ENCODE results near the gene KLHL14. TPM values are rescaled to one million over a fixed set of nuclear protein-coding genes. Genes with fewer than 3 reads are reported as not detected.
A peak's percentile ranks its signal among the peaks of the same experiment; 100 is the strongest.

Gene KLHL14
- total and polyA plus RNA-seq, 2 of the 13 experiments (the other 11 are each of a cell fraction or from before 2014, with no cell fraction given): 16.0 to 41.8 TPM

DNA sequence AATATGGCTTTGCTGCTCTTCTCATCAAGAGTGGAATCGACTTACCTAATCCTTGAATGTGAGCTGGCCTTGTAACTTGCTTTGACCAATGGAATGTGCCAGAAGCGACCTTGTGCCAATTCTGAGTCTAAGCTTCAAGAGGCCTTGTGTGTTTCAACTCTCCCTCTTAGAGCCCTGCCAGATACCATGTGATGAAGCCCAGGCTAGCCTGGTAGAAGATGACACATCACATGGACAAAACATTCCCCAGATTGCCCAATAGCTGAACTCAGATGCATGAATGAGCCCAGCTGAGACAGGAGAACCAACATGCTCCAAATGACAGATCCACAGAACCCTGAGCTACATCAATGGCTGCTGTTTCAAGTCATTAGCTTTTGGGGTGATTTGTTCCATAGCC is 4.2 kb upstream of the KLHL14 start (continued):
- peak; percentile 18; the same call in 1 of the 2 replicates for TF ChIP-seq SMC3 (IDR thresholded peaks at IDR 0.05; ENCODE audit: low read length)
- no peak for TF ChIP-seq MYC (CRISPR knock-in tag; IDR thresholded peaks at IDR 0.05; ENCODE audit: borderline replicate concordance)
- TF ChIP-seq ZNF281 (CRISPR knock-in tag; IDR thresholded peaks at IDR 0.05; ENCODE audit: borderline replicate concordance): peak; percentile 27; the same call in 1 of the 2 replicates
- TF ChIP-seq, protein P1, sequence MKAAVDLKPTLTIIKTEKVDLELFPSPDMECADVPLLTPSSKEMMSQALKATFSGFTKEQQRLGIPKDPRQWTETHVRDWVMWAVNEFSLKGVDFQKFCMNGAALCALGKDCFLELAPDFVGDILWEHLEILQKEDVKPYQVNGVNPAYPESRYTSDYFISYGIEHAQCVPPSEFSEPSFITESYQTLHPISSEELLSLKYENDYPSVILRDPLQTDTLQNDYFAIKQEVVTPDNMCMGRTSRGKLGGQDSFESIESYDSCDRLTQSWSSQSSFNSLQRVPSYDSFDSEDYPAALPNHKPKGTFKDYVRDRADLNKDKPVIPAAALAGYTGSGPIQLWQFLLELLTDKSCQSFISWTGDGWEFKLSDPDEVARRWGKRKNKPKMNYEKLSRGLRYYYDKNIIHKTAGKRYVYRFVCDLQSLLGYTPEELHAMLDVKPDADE (CRISPR knock-in tag; IDR thresholded peaks at IDR 0.05): no peak
- TF ChIP-seq ZFP62 (CRISPR knock-in tag; IDR thresholded peaks at IDR 0.05): no peak
- 0 out of 2 replicates have a peak, but pooled peaks have one; percentile 38 for TF ChIP-seq ZNF12 (CRISPR knock-in tag; IDR thresholded peaks at IDR 0.05)
- no peak for TF ChIP-seq DNMT1 (CRISPR knock-in tag; IDR thresholded peaks at IDR 0.05)
- TF ChIP-seq POLR2G (IDR thresholded peaks at IDR 0.05; ENCODE audit: low read depth, low read length): peak; percentile 43; the same call in 1 of the 2 replicates
- peak; percentile 95 for TF ChIP-seq CEBPB (IDR thresholded peaks at IDR 0.05; ENCODE audit: borderline replicate concordance, low read depth, low read length)
- TF ChIP-seq ADNP (CRISPR knock-in tag; IDR thresholded peaks at IDR 0.05): no peak
- TF ChIP-seq SUZ12 (IDR thresholded peaks at IDR 0.05; ENCODE audit: low read depth, low read length): no peak
- 0 out of 2 replicates have a peak, but pooled peaks have one; percentile 25 for TF ChIP-seq JUND (CRISPR knock-in tag; IDR thresholded peaks at IDR 0.05)
- TF ChIP-seq, protein P2, sequence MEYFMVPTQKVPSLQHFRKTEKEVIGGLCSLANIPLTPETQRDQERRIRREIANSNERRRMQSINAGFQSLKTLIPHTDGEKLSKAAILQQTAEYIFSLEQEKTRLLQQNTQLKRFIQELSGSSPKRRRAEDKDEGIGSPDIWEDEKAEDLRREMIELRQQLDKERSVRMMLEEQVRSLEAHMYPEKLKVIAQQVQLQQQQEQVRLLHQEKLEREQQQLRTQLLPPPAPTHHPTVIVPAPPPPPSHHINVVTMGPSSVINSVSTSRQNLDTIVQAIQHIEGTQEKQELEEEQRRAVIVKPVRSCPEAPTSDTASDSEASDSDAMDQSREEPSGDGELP (IDR thresholded peaks at IDR 0.05; ENCODE audit: borderline replicate concordance, low read depth): peak; percentile 57; the same call in 1 of the 2 replicates
- no peak for TF ChIP-seq SOX5 (CRISPR knock-in tag; IDR thresholded peaks at IDR 0.05; ENCODE audit: borderline replicate concordance)
- TF ChIP-seq, protein P3, sequence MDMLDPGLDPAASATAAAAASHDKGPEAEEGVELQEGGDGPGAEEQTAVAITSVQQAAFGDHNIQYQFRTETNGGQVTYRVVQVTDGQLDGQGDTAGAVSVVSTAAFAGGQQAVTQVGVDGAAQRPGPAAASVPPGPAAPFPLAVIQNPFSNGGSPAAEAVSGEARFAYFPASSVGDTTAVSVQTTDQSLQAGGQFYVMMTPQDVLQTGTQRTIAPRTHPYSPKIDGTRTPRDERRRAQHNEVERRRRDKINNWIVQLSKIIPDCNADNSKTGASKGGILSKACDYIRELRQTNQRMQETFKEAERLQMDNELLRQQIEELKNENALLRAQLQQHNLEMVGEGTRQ (IDR thresholded peaks at IDR 0.05; ENCODE audit: low read depth, low read length): peak; percentile 72
- TF ChIP-seq, protein P3 (CRISPR knock-in tag; IDR thresholded peaks at IDR 0.05; ENCODE audit: borderline replicate concordance): peak; percentile 17; the same call in 1 of the 2 replicates
- TF ChIP-seq THYN1 (CRISPR knock-in tag; IDR thresholded peaks at IDR 0.05; ENCODE audit: borderline replicate concordance, low read depth): no peak
- peak; percentile 28; the same call in 1 of the 2 replicates for TF ChIP-seq MAX (IDR thresholded peaks at IDR 0.05)
- TF ChIP-seq, protein P4, sequence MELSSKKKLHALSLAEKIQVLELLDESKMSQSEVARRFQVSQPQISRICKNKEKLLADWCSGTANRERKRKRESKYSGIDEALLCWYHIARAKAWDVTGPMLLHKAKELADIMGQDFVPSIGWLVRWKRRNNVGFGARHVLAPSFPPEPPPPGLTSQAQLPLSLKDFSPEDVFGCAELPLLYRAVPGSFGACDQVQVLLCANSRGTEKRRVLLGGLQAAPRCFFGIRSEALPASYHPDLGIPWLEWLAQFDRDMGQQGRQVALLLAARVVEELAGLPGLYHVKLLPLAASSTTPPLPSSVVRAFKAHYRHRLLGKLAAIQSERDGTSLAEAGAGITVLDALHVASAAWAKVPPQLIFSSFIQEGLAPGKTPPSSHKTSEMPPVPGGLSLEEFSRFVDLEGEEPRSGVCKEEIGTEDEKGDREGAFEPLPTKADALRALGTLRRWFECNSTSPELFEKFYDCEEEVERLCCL (CRISPR knock-in tag; IDR thresholded peaks at IDR 0.05; ENCODE audit: borderline replicate concordance): no peak
- TF ChIP-seq, protein P5, sequence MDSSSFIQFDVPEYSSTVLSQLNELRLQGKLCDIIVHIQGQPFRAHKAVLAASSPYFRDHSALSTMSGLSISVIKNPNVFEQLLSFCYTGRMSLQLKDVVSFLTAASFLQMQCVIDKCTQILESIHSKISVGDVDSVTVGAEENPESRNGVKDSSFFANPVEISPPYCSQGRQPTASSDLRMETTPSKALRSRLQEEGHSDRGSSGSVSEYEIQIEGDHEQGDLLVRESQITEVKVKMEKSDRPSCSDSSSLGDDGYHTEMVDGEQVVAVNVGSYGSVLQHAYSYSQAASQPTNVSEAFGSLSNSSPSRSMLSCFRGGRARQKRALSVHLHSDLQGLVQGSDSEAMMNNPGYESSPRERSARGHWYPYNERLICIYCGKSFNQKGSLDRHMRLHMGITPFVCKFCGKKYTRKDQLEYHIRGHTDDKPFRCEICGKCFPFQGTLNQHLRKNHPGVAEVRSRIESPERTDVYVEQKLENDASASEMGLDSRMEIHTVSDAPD (CRISPR knock-in tag; IDR thresholded peaks at IDR 0.05): no peak
- no peak for TF ChIP-seq MBNL3 (CRISPR knock-in tag; conservative IDR thresholded peaks at IDR 0.05)

All from HepG2 (cell line).